DMS114 treated with DMSO at 0.1 percent for 48 hours (cell line): Measurements from ENCODE around the gene TLK1.

Source experiments
- DNase-seq: peaks from one replicate; lab custom pipeline; 2025; ENCODE audit not compliant: unreplicated experiment; lab: John Stamatoyannopoulos, UW

TLK1 gene

GRCh38 chr2:171009386-171009785, 151.3 kb downstream of the TLK1 start:
- no peak for DNase-seq

GRCh38 chr2:171008550-171009205, 152.0 kb downstream of the TLK1 start:
- no peak for DNase-seq

GRCh38 chr2:171004833-171005232, 155.9 kb downstream of the TLK1 start:
- no peak for DNase-seq

GRCh38 chr2:171004363-171004762, 156.3 kb downstream of the TLK1 start:
- no peak for DNase-seq

GRCh38 chr2:170999654-171000053, 161.0 kb downstream of the TLK1 start:
- DNase-seq = no peak

GRCh38 chr2:170997893-170998597, 162.6 kb downstream of the TLK1 start:
- DNase-seq = no peak

- DNase-seq = no peak
Measured at GRCh38 chr2:170996316-170996715, 164.4 kb downstream of the TLK1 start.

GRCh38 chr2:170991398-170992182, 169.1 kb downstream of the TLK1 start:
- no peak for DNase-seq

GRCh38 chr2:170986566-170987258, 174.0 kb downstream of the TLK1 start:
- DNase-seq = no peak

GRCh38 chr2:170985407-170985806, 175.3 kb downstream of the TLK1 start:
- DNase-seq = no peak

- DNase-seq = no peak
Measured at GRCh38 chr2:170984079-170984478, 176.6 kb downstream of the TLK1 start.

- no peak for DNase-seq
Measured at GRCh38 chr2:170975943-170976270, 184.8 kb downstream of the TLK1 start.

GRCh38 chr2:170975127-170975942, 185.4 kb downstream of the TLK1 start:
- DNase-seq = no peak

- DNase-seq = no peak
Measured at GRCh38 chr2:170974304-170974993, 186.2 kb downstream of the TLK1 start.

- DNase-seq = peak; percentile 26
Measured at GRCh38 chr2:170973492-170974303, 187.0 kb downstream of the TLK1 start.

- DNase-seq = no peak
Measured at GRCh38 chr2:170973225-170973491, 187.5 kb downstream of the TLK1 start.

- no peak for DNase-seq
Measured at GRCh38 chr2:170972296-170973224, 188.1 kb downstream of the TLK1 start.

- DNase-seq = no peak
Measured at GRCh38 chr2:170971071-170971470, 189.6 kb downstream of the TLK1 start.
